Mesodermal cell (in vitro differentiated cells): Measurements from ENCODE around the gene PCGF3.
"Not testable (repeated sequence)": the region's sequence is repeated elsewhere in the genome, so short reads cannot be mapped to it uniquely, and the experiment has no call there.

Source experiments
- H3K27ac ChIP-seq: 2 replicates; pipeline ENCODE4 v1.7.0; 2013; ENCODE audit warnings: mild to moderate bottlenecking, low read depth, low read length, moderate library complexity; ENCODE audit not compliant: severe bottlenecking
- H3K36me3 ChIP-seq: 2 replicates; pipeline ENCODE4 v1.7.1; 2013; ENCODE audit warnings: mild to moderate bottlenecking, low read length, moderate library complexity; ENCODE audit not compliant: control insufficient read depth, insufficient read depth
- H3K4me1 ChIP-seq: one replicate; pipeline ENCODE4 v1.7.1; 2013; ENCODE audit warnings: mild to moderate bottlenecking, low read length; ENCODE audit not compliant: insufficient read depth, control insufficient read depth, poor library complexity, severe bottlenecking
- H3K4me3 ChIP-seq: 2 replicates; pipeline ENCODE4 v1.7.0; 2013; ENCODE audit warnings: low read length, control low read depth, mild to moderate bottlenecking; ENCODE audit not compliant: insufficient read depth, poor library complexity, severe bottlenecking; ENCODE audit errors: extremely low read depth
- H3K9me3 ChIP-seq: 2 replicates; pipeline ENCODE4 v1.7.1; 2013; ENCODE audit warnings: mild to moderate bottlenecking, low read length, moderate library complexity; ENCODE audit not compliant: control insufficient read depth
- WGBS, 2 experiments: methylation state at CpG; one replicate each; pipeline ENCODE4 v1.1.5; 2013; ENCODE audit warnings: missing lambda C conversion rate in 2 of 2; ENCODE audit not compliant: insufficient coverage in 2 of 2; 5-methylcytosine and 5-hydroxymethylcytosine counted together

PCGF3 gene

GRCh38 chr4:770022-770421, 64.4 kb downstream of the PCGF3 start:
- WGBS, 2 experiments, result 95 to 100% methylated on average over 5 of the region's 5 CpGs
- Histone ChIP-seq H3K4me3 (no peak overlapping the region), H3K27ac (no peak overlapping the region), H3K4me1 (peaks cover 9% of the 10 kb centered on the region), H3K36me3 (peaks cover 80% of the 10 kb centered on the region), H3K9me3 (no peaks in the 10 kb centered on the region)

DNA sequence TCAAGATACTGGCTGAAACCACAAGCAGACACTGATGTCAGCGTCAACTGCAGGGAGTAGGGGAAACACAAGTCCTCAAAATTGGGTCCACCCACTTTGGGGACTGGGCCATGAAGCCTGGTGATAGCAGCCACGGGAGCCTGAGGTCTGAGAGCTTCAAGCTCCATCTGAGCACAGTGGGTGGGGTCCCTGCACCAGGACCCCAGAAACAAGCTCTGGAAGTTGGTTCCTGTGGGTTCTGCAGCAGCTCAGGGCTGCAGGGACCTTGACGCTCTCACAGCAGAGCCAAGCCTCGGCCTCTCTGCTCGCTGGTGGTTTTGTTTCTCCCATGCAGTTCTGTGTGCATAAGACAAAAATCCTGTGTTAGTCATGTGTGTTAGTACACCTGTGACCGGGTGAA, 65.8 kb downstream of the PCGF3 start:
- Histone ChIP-seq H3K4me1 (peaks cover 1% of the 10 kb centered on the region), H3K27ac (no peak overlapping the region), H3K9me3 (no peaks in the 10 kb centered on the region), H3K4me3 (no peak overlapping the region), H3K36me3 (peaks cover 81% of the 10 kb centered on the region)
- 92 to 100% methylated on average over 2 to 6 of the region's 6 CpGs for WGBS, 2 experiments

DNA sequence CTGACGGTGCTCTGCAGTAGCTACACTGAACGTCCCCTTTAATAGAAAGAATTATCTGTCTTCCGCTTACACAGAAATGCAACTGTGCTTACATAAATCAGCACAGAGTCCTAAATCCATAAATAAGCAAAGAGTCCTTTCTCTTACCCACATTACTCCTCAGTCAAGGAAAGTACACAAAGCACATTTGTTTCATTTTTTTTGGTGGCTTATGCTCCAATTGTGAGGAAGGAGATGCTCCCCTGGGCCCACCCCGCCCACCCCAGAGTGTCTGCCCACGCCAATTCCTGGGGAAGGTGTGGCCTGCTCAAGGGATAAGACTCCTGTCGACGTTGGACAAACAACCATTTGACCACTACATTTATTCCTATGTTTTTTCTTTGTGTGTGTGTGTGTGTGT, 66.5 kb downstream of the PCGF3 start:
- Histone ChIP-seq H3K4me3 (no peak overlapping the region), H3K36me3 (peaks cover 82% of the 10 kb centered on the region), H3K4me1 (peaks cover 4% of the 10 kb centered on the region), H3K9me3 (no peaks in the 10 kb centered on the region), H3K27ac (no peak overlapping the region)
- 93 to 94% methylated on average over 3 of the region's 7 CpGs for WGBS, 2 experiments

- WGBS, 2 experiments, result 98 to 100% methylated on average over 7 to 8 of the region's 8 CpGs
- H3K9me3 ChIP-seq, result no peaks in the 10 kb centered on the region
- peaks cover 82% of the 10 kb centered on the region for H3K36me3 ChIP-seq
- H3K27ac ChIP-seq, result no peak overlapping the region
- peaks cover 4% of the 10 kb centered on the region for H3K4me1 ChIP-seq
- no peak overlapping the region for H3K4me3 ChIP-seq
These were observed 67.1 kb downstream of the PCGF3 start for GRCh38 chr4:772776-773175.

GRCh38 chr4:773214-773613, 67.6 kb downstream of the PCGF3 start:
- Histone ChIP-seq H3K4me3 (no peak overlapping the region), H3K36me3 (peaks cover 82% of the 10 kb centered on the region), H3K9me3 (no peaks in the 10 kb centered on the region), H3K4me1 (peaks cover 4% of the 10 kb centered on the region), H3K27ac (no peak overlapping the region)
- WGBS, 2 experiments, result 83 to 90% methylated on average over 7 to 8 of the region's 9 CpGs

GRCh38 chr4:774419-775092, 68.9 kb downstream of the PCGF3 start:
- not testable (repeated sequence) for H3K4me1 ChIP-seq, H3K9me3 ChIP-seq, H3K4me3 ChIP-seq, H3K27ac ChIP-seq
- 97% methylated on average over 25 of the region's 30 CpGs for WGBS, 2 experiments
- H3K36me3 ChIP-seq, result peaks cover 83% of the 10 kb centered on the region

DNA sequence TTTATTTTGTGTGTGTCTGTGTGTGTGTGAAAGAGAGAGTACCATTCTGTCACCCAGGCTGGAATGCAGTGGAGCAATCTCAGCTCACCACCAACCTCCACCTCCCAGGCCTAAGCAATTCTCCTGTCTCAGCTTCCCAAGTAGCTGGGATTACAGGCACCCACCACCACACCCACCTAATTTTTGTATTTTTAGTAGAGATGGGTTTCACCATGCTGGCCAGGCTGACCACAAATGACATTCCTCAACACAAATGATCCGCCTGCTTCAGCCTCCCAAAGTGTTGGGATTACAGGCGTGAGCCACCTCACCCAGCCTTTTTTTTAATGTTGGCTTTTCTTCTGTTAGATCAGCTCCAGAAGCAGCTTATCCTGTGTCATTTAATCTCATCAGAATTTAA, 69.9 kb downstream of the PCGF3 start:
- peaks cover 83% of the 10 kb centered on the region for H3K36me3 ChIP-seq
- H3K4me1 ChIP-seq, H3K9me3 ChIP-seq, H3K4me3 ChIP-seq, H3K27ac ChIP-seq: not testable (repeated sequence)
- WGBS, 2 experiments, result 100% methylated on average over 1 to 2 of the region's 2 CpGs

GRCh38 chr4:776743-777441, 71.3 kb downstream of the PCGF3 start:
- 99 to 100% methylated on average over 6 of the region's 9 CpGs for WGBS, 2 experiments
- peaks cover 10% of the 10 kb centered on the region for H3K4me1 ChIP-seq
- H3K36me3 ChIP-seq, result peaks cover 74% of the 10 kb centered on the region
- H3K4me3 ChIP-seq, result no peak overlapping the region
- no peak overlapping the region for H3K27ac ChIP-seq
- H3K9me3 ChIP-seq, result no peaks in the 10 kb centered on the region

DNA sequence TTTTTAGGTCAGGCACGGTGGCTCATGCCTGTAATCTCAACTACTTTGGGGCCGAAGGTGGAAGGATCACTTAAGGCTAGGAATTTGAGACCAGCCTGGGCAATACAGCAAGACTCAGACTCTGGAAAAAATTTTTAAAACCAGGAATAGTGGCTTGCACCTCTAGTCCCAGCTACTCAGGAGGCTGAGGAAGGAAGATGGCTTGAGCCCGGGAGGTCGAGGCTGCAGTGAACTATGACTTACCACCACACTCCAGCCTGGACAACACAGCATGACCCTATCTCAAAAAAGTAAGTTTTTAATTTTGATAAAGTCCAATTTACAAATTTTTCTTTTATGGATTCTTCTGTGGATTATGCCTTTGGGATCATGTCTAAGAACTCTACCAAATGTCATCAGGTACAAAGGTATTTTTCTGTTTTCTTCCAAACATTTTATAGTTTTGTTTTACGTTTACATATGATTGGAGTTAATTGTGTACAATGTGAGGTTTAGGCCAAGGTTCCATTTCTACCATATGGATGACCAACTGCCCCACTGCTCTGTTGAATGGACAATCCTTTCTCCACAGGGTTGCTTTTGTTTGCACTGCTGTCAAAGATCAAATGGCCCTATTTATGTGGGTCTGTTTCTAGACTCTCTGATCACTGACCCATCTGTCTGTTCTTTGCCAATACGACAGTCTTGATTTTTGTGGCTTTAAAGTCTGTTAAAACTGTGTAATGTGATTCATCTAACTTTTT, 72.1 kb downstream of the PCGF3 start:
- peaks cover 72% of the 10 kb centered on the region for H3K36me3 ChIP-seq

GRCh38 chr4:779555-779954, 73.9 kb downstream of the PCGF3 start:
- H3K9me3 ChIP-seq, result no peaks in the 10 kb centered on the region
- H3K4me3 ChIP-seq, result peak overlapping the region; percentile 96
- WGBS, 2 experiments, result 91 to 94% methylated on average over 1 to 2 of the region's 2 CpGs
- H3K36me3 ChIP-seq, result peaks cover 61% of the 10 kb centered on the region
- no peak overlapping the region for H3K27ac ChIP-seq
- peaks cover 14% of the 10 kb centered on the region for H3K4me1 ChIP-seq

More for the DNA sequence above, 72.1 kb downstream of the PCGF3 start:
- H3K27ac ChIP-seq, result no peak overlapping the region
- peaks cover 14% of the 10 kb centered on the region for H3K4me1 ChIP-seq
- H3K9me3 ChIP-seq, result no peaks in the 10 kb centered on the region
- H3K4me3 ChIP-seq, result no peak overlapping the region
- WGBS, 2 experiments, result 93 to 100% methylated on average over 3 of the region's 6 CpGs
